SK-N-MC (cell line): Measurements from ENCODE around the gene RAB8A.

Experiments
- EZH2 ChIP-seq: fragments of 200-600 bp; sonication (generic); IDR thresholded peaks from one replicate; pipeline ENCODE4 v1.6.1; 2017; ENCODE audit warnings: antibody characterized with exemption
- FOXP2 ChIP-seq: optimal IDR thresholded peaks from 2 replicates; pipeline ENCODE3; 2011; ENCODE audit warnings: mild to moderate bottlenecking, moderate library complexity; ENCODE audit not compliant: insufficient read depth; ENCODE audit errors: extremely low read length, control extremely low read depth
- POLR2AphosphoS5 ChIP-seq: IDR thresholded peaks from 2 replicates; pipeline ENCODE4 v1.6.1; 2012; ENCODE audit warnings: mild to moderate bottlenecking, low read depth, low read length, borderline replicate concordance

GRCh38 chr19:16155128-16155527 lies 43.4 kb downstream of the RAB8A start:
- TF ChIP-seq POLR2AphosphoS5 (no peak), EZH2 (no peak), FOXP2 (no peak)
